Mesenchymal stem cell (in vitro differentiated cells and primary cell): ENCODE results near the gene IMMP2L.

Experiments used
- DNase-seq: peaks from one replicate; pipeline ENCODE4 v3.0.0-alpha.2; 2013
- H2AFZ ChIP-seq: one replicate; pipeline ENCODE4 v1.6.1; 2013; ENCODE audit warnings: low read depth, mild to moderate bottlenecking, control low read depth, inconsistent platforms, low read length, moderate library complexity
- H2AK5ac ChIP-seq: 2 replicates; pipeline ENCODE4 v1.6.1; 2013; ENCODE audit warnings: low read length, moderate library complexity, mild to moderate bottlenecking, inconsistent platforms; ENCODE audit not compliant: severe bottlenecking
- H2BK120ac ChIP-seq: one replicate; pipeline ENCODE4 v1.6.1; 2013; ENCODE audit warnings: low read depth, mild to moderate bottlenecking, inconsistent platforms, low read length, moderate library complexity
- H2BK12ac ChIP-seq, 2 experiments: one replicate each; pipeline ENCODE4 v1.6.1; 2013; ENCODE audit warnings: inconsistent platforms in 2 of 2, low read length in 2 of 2, mild to moderate bottlenecking in 2 of 2, moderate library complexity in 2 of 2, control low read depth in 1 of 2
- H2BK15ac ChIP-seq: one replicate; pipeline ENCODE4 v1.6.1; 2013; ENCODE audit warnings: mild to moderate bottlenecking, low read depth, inconsistent platforms; ENCODE audit not compliant: poor library complexity, severe bottlenecking
- H2BK5ac ChIP-seq: 2 replicates; pipeline ENCODE4 v1.6.1; 2013; ENCODE audit warnings: low read depth, mild to moderate bottlenecking, low read length, control low read depth, inconsistent platforms; ENCODE audit not compliant: poor library complexity, severe bottlenecking
- H3K14ac ChIP-seq, 2 experiments: one replicate each; pipeline ENCODE4 v1.6.1; 2013; ENCODE audit warnings: inconsistent platforms in 2 of 2, low read length in 2 of 2, control low read depth in 1 of 2, mild to moderate bottlenecking in 1 of 2, moderate library complexity in 1 of 2
- H3K18ac ChIP-seq, 2 experiments: one replicate each; pipeline ENCODE4 v1.6.1; 2013; ENCODE audit warnings: inconsistent platforms in 2 of 2, low read length in 2 of 2, control low read depth in 1 of 2, low read depth in 1 of 2, mild to moderate bottlenecking in 1 of 2
- H3K23ac ChIP-seq, 2 experiments: one replicate each; pipeline ENCODE4 v1.6.1; 2013; ENCODE audit warnings: inconsistent platforms in 2 of 2, low read length in 2 of 2, mild to moderate bottlenecking in 2 of 2, moderate library complexity in 2 of 2, control low read depth in 1 of 2
- H3K27ac ChIP-seq: 2 replicates; pipeline ENCODE4 v1.5.1; 2013; ENCODE audit warnings: mild to moderate bottlenecking, moderate library complexity, low read length, control low read depth, inconsistent platforms; ENCODE audit not compliant: poor library complexity, severe bottlenecking
- H3K27me3 ChIP-seq, 2 experiments: 2 replicates each; pipeline versions ENCODE4 v1.6.1 to v1.7.0; 2013; ENCODE audit warnings: low read length in 2 of 2, mild to moderate bottlenecking in 2 of 2, moderate library complexity in 2 of 2, control low read depth in 1 of 2, inconsistent platforms in 1 of 2; ENCODE audit not compliant: control insufficient read depth in 1 of 2, insufficient read depth in 1 of 2
- H3K36me3 ChIP-seq, 2 experiments: 2 replicates each; pipeline versions ENCODE4 v1.6.1 to v1.7.0; 2013; ENCODE audit warnings: low read length in 2 of 2, control low read depth in 1 of 2, inconsistent platforms in 1 of 2, low read depth in 1 of 2, mild to moderate bottlenecking in 1 of 2; ENCODE audit not compliant: insufficient read depth in 2 of 2, control insufficient read depth in 1 of 2
- H3K4ac ChIP-seq, 2 experiments: one replicate each; pipeline ENCODE4 v1.6.1; 2013; ENCODE audit warnings: inconsistent platforms in 2 of 2, low read length in 2 of 2, mild to moderate bottlenecking in 2 of 2, moderate library complexity in 2 of 2, control low read depth in 1 of 2, low read depth in 1 of 2
- H3K4me1 ChIP-seq: 2 replicates; pipeline ENCODE4 v1.6.1; 2013; ENCODE audit warnings: low read depth, low read length, control low read depth; ENCODE audit not compliant: control insufficient read depth, insufficient read depth
- H3K4me2 ChIP-seq: 2 replicates; pipeline ENCODE4 v1.6.1; 2013; ENCODE audit warnings: low read length, mild to moderate bottlenecking, inconsistent platforms; ENCODE audit not compliant: poor library complexity, severe bottlenecking
- H3K4me3 ChIP-seq, 2 experiments: 2 replicates each; pipeline versions ENCODE4 v1.5.1 to v1.7.0; 2013; ENCODE audit warnings: low read length in 2 of 2, mild to moderate bottlenecking in 2 of 2, control low read depth in 1 of 2, low read depth in 1 of 2; ENCODE audit not compliant: insufficient read depth in 1 of 2
- H3K79me1 ChIP-seq: replicated peaks from 2 replicates; pipeline ENCODE4 v1.6.1; 2013; ENCODE audit warnings: mild to moderate bottlenecking, control low read depth, low read length, inconsistent platforms; ENCODE audit not compliant: poor library complexity, severe bottlenecking
- H3K9ac ChIP-seq: 2 replicates; pipeline ENCODE4 v1.7.0; 2013; ENCODE audit warnings: mild to moderate bottlenecking, low read length, moderate library complexity
- H3K9me3 ChIP-seq: 2 replicates; pipeline ENCODE4 v1.7.0; 2013; ENCODE audit warnings: mild to moderate bottlenecking, low read length; ENCODE audit not compliant: control insufficient read depth
- H4K8ac ChIP-seq: one replicate; pipeline ENCODE4 v1.6.1; 2013; ENCODE audit warnings: inconsistent platforms, mild to moderate bottlenecking, low read length, moderate library complexity
- H4K91ac ChIP-seq: one replicate; pipeline ENCODE4 v1.6.1; 2013; ENCODE audit warnings: mild to moderate bottlenecking, low read length, inconsistent platforms
- WGBS: methylation state at CpG from one replicate; pipeline ENCODE4 v1.1.7; 2013; ENCODE audit warnings: mixed read lengths; 5-methylcytosine and 5-hydroxymethylcytosine counted together

IMMP2L gene

GRCh38 chr7:110929480-110930249 lies 632.6 kb downstream of the IMMP2L start:
- Histone ChIP-seq H3K27me3 (no peaks in the 10 kb centered on the region), H2BK12ac (no peak overlapping the region), H3K9ac (no peak overlapping the region), H2BK15ac (no peak overlapping the region), H2AK5ac (no peak overlapping the region), H3K4me3 (no peak overlapping the region), H3K4me2 (no peak overlapping the region), H3K79me1 (no peaks in the 10 kb centered on the region), H3K27ac (no peak overlapping the region), H3K4ac (no peak overlapping the region), H3K36me3 (no peaks in the 10 kb centered on the region), H2AFZ (no peak overlapping the region), H3K9me3 (no peaks in the 10 kb centered on the region), H2BK5ac (no peak overlapping the region), H4K8ac (no peak overlapping the region), H3K14ac (no peak overlapping the region), H4K91ac (no peak overlapping the region), H2BK120ac (no peak overlapping the region), H3K18ac (no peak overlapping the region), H3K23ac (no peak overlapping the region), H3K4me1 (no peaks in the 10 kb centered on the region)
- WGBS: 91% methylated on average over 5 of the region's 5 CpGs
- DNase-seq: no peak

DNA sequence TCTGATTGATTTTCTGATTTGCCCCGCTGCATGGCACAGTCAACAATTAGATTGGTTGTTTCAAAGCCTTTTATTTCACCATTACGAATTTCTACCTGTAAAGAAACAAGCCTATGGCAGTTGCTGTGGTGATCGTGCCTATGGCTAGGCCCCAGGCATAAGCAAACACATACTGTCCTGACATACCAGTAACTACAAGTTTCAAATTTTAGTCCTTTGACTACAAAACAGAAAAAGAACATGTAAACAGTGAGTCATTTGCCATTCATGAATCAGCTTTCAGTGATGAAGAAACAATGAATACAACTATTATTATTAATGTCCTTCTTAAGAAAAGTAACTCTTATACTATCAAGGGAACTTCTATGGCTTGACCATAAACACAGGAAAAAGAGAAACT lies 639.4 kb downstream of the IMMP2L start:
- Histone ChIP-seq H2AFZ (no peak overlapping the region), H3K14ac (no peak overlapping the region), H2BK15ac (no peak overlapping the region), H3K79me1 (no peaks in the 10 kb centered on the region), H2BK120ac (no peak overlapping the region), H3K36me3 (no peaks in the 10 kb centered on the region), H2BK12ac (no peak overlapping the region), H3K4me3 (peak overlapping the region in 1 of 2 experiments; percentile 11), H3K27ac (no peak overlapping the region), H3K4me2 (no peak overlapping the region), H2BK5ac (no peak overlapping the region), H4K8ac (no peak overlapping the region), H4K91ac (no peak overlapping the region), H3K9me3 (no peaks in the 10 kb centered on the region), H3K23ac (no peak overlapping the region), H3K27me3 (no peaks in the 10 kb centered on the region), H2AK5ac (no peak overlapping the region), H3K4ac (peak overlapping the region in 1 of 2 experiments; percentile 28), H3K4me1 (no peaks in the 10 kb centered on the region), H3K18ac (peak overlapping the region in 1 of 2 experiments; percentile 52), H3K9ac (peak overlapping the region; percentile 63)
- peak; percentile 62 for DNase-seq
- WGBS: 70% methylated on average over 3 of the region's 3 CpGs

DNA sequence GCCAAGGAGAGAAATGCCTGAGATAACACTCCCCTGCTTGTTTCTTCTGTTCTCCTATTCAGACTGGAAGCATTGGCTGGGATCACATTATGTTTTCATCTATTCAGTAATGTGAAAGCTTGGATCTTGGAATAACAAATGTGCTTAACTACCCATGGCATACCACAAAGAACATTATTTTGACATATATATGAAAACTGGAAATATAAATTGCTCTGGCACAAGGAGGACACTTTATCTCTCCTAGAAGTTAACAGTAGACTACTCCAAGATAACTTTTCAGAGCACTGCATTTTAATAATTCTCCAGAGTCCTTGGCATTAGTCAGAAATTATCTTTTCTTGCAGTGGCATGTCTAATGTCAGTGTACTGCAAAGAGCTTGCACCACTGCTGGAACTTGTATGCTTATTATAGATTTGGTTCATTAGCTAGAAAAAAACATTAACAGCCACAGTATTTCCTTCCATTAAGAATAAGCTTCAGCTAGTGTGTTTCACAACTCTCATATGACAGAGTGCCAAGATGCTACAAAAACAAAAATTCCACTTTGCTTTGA lies 640.6 kb downstream of the IMMP2L start:
- no peaks in the 10 kb centered on the region for H3K36me3 ChIP-seq
- H2BK12ac ChIP-seq: no peak overlapping the region
- H3K27me3 ChIP-seq: no peaks in the 10 kb centered on the region
- H2BK5ac ChIP-seq: no peak overlapping the region
- no peak overlapping the region for H4K91ac ChIP-seq
- no peak overlapping the region for H3K9ac ChIP-seq
- H3K79me1 ChIP-seq: no peaks in the 10 kb centered on the region
- H2AFZ ChIP-seq: no peak overlapping the region
- no peak overlapping the region for H3K4me2 ChIP-seq
- no peak overlapping the region for H4K8ac ChIP-seq
- no peaks in the 10 kb centered on the region for H3K4me1 ChIP-seq
- H3K14ac ChIP-seq: no peak overlapping the region
- H3K23ac ChIP-seq: no peak overlapping the region
- H3K27ac ChIP-seq: no peak overlapping the region
- peak; percentile 29 for DNase-seq
- no peak overlapping the region for H2AK5ac ChIP-seq
- H3K4ac ChIP-seq: no peak overlapping the region
- H2BK15ac ChIP-seq: no peak overlapping the region
- H3K4me3 ChIP-seq: no peak overlapping the region
- H3K9me3 ChIP-seq: no peaks in the 10 kb centered on the region
- no peak overlapping the region for H2BK120ac ChIP-seq
- no peak overlapping the region for H3K18ac ChIP-seq

GRCh38 chr7:110918949-110919548 lies 643.2 kb downstream of the IMMP2L start:
- Histone ChIP-seq H3K36me3 (no peaks in the 10 kb centered on the region), H2AK5ac (no peak overlapping the region), H3K4ac (no peak overlapping the region), H2BK5ac (no peak overlapping the region), H4K91ac (no peak overlapping the region), H2BK120ac (no peak overlapping the region), H3K18ac (no peak overlapping the region), H4K8ac (no peak overlapping the region), H3K4me3 (no peak overlapping the region), H3K9ac (no peak overlapping the region), H2BK15ac (no peak overlapping the region), H2BK12ac (no peak overlapping the region), H3K4me2 (no peak overlapping the region), H2AFZ (no peak overlapping the region), H3K4me1 (no peaks in the 10 kb centered on the region), H3K23ac (no peak overlapping the region), H3K79me1 (no peaks in the 10 kb centered on the region), H3K9me3 (no peaks in the 10 kb centered on the region), H3K14ac (no peak overlapping the region), H3K27ac (no peak overlapping the region), H3K27me3 (no peaks in the 10 kb centered on the region)
- WGBS: 94% methylated on average over 2 of the region's 2 CpGs
- no peak for DNase-seq
